Cardiac muscle cell (in vitro differentiated cells and primary cell): ENCODE results near the gene SLITRK3. TPM values are rescaled to one million over a fixed set of nuclear protein-coding genes. Genes with fewer than 3 reads are reported as not detected.

Source experiments
- DNase-seq, 2 donors: peaks; one replicate each; pipeline versions ENCODE4 v3.0.0 to v3.0.0-alpha.2; 2010 to 2017; ENCODE audit warnings: low read depth in 1 of 2, low spot score in 1 of 2
- H3K27ac ChIP-seq: fragments of 200-600 bp; sonication (generic); 2 replicates; pipeline ENCODE4 v1.5.1; 2016
- H3K27me3 ChIP-seq: fragments of 200-600 bp; sonication (generic); 2 replicates; pipeline ENCODE4 v1.6.0; 2016; ENCODE audit warnings: control low read depth
- H3K36me3 ChIP-seq: fragments of 200-600 bp; sonication (generic); 2 replicates; pipeline ENCODE4 v1.5.1; 2016; ENCODE audit warnings: control low read depth
- H3K4me1 ChIP-seq: fragments of 200-600 bp; sonication (generic); 2 replicates; pipeline ENCODE4 v1.8.1; 2017; ENCODE audit warnings: low read depth, mild to moderate bottlenecking, mixed run types
- H3K4me3 ChIP-seq: fragments of 200-600 bp; sonication (generic); 2 replicates; pipeline ENCODE4 v1.5.1; 2016; ENCODE audit warnings: mild to moderate bottlenecking
- H3K9me3 ChIP-seq: fragments of 200-600 bp; sonication (generic); 2 replicates; pipeline ENCODE4 v1.5.1; 2017; ENCODE audit warnings: low read depth, mild to moderate bottlenecking, control low read depth
- CTCF ChIP-seq: IDR thresholded peaks from 2 replicates; pipeline ENCODE4 v1.5.1; 2012; ENCODE audit warnings: low read depth, mild to moderate bottlenecking, low read length
- polyA plus RNA-seq: library from polyadenylated mRNA; unstranded; fragments of >200 nt; fragmentation: Nextera tagmentation; extraction: Ambion mirVana; gene quantifications from 2 replicates; pipeline ENCODE4 v1.2.1, GENCODE V29; 2016
- total RNA-seq: library from RNA; depleted of rRNA; stranded (reverse); fragments of >200 nt; gene quantifications from 2 replicates; pipeline ENCODE4 v1.2.3, GENCODE V29; 2016

Gene SLITRK3
- total and polyA plus RNA-seq, 2 experiments from 2014 or later: 0.18 TPM; not detected in 1

DNA sequence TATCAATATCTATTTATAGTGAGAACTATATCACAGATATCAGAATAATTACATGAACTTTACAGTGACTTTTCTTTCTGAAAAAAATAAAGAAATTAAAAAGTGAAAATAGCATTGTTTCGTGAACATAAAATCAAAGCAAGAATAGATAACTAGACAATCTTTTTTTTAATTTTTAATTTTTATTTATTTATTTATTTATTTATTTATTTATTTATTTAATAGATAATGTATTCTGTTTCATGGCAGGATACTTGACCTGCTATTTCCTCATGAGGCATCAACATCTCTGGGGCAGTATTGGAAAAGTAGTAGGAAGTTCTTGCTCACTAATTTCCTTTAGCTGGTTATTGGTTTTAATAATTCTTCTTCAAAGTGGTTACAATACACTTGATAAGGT is 33.3 kb downstream of the SLITRK3 start:
- Histone ChIP-seq H3K9me3 (no peaks in the 10 kb centered on the region), H3K4me1 (no peaks in the 10 kb centered on the region), H3K36me3 (no peaks in the 10 kb centered on the region), H3K27ac (no peak overlapping the region), H3K27me3 (no peaks in the 10 kb centered on the region), H3K4me3 (no peak overlapping the region)
- DNase-seq: no peak
- TF ChIP-seq CTCF: no peak

- no peak for TF ChIP-seq CTCF
- H3K36me3 ChIP-seq: no peaks in the 10 kb centered on the region
- H3K27ac ChIP-seq: no peak overlapping the region
- no peaks in the 10 kb centered on the region for H3K27me3 ChIP-seq
- no peak overlapping the region for H3K4me3 ChIP-seq
- H3K9me3 ChIP-seq: no peaks in the 10 kb centered on the region
- H3K4me1 ChIP-seq: no peaks in the 10 kb centered on the region
- DNase-seq: no peak
Measured at GRCh38 chr3:165159760-165160421, 36.3 kb downstream of the SLITRK3 start.

GRCh38 chr3:165158011-165158410 is 38.2 kb downstream of the SLITRK3 start:
- no peak for TF ChIP-seq CTCF
- DNase-seq: no peak
- Histone ChIP-seq H3K4me1 (no peaks in the 10 kb centered on the region), H3K4me3 (no peak overlapping the region), H3K27me3 (no peaks in the 10 kb centered on the region), H3K27ac (no peak overlapping the region), H3K36me3 (no peaks in the 10 kb centered on the region), H3K9me3 (no peaks in the 10 kb centered on the region)

DNA sequence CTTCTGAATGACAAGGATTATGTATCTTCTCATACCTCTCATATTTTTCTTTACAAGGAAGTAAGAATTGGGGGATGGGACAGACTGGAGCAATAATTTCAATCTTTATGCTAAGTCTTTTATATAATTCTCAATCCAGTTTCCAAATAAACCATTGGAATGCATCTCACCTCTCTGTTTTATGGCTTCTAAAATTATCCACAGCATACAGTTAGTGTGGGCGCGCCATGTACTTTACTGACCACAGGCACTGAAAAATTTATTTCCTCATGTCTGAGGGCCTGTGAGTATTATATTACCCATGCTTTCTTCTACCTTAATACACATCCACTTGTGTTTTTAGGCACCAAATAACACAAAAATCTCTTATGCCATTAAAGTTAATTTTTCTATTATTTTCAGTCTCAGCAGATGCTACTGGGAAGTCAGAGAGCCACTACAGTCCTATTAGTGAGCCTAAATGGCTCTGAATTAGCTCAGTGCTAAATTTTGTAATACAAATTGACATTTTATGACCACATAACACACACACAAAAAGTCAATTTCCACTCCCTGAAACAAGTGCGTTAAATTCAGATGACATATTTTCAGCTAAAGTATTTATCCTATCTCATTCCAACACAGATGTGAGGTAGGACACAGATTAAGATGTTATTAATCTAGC is 39.3 kb downstream of the SLITRK3 start:
- Histone ChIP-seq H3K27ac (no peak overlapping the region), H3K36me3 (no peaks in the 10 kb centered on the region), H3K4me1 (no peaks in the 10 kb centered on the region), H3K27me3 (no peaks in the 10 kb centered on the region), H3K9me3 (no peaks in the 10 kb centered on the region), H3K4me3 (no peak overlapping the region)
- TF ChIP-seq CTCF: no peak
- DNase-seq: no peak

- H3K27ac ChIP-seq: no peak overlapping the region
- no peak for DNase-seq
- H3K4me1 ChIP-seq: no peaks in the 10 kb centered on the region
Measured at GRCh38 chr3:165148876-165149441, 47.2 kb downstream of the SLITRK3 start.

More at GRCh38 chr3:165148876-165149441, 47.2 kb downstream of the SLITRK3 start:
- no peak overlapping the region for H3K4me3 ChIP-seq
- no peaks in the 10 kb centered on the region for H3K36me3 ChIP-seq
- H3K27me3 ChIP-seq: no peaks in the 10 kb centered on the region
- no peak for TF ChIP-seq CTCF
- no peaks in the 10 kb centered on the region for H3K9me3 ChIP-seq
